ENCODE measurements around the gene ISX.
A peak's percentile ranks its signal among the peaks of the same experiment; 100 is the strongest.

ISX gene

GRCh38 chr22:35057155-35057554 is 8.8 kb upstream of the ISX start:
- TF ChIP-seq REST (IDR thresholded peaks at IDR 0.05; ENCODE audit: insufficient replicate concordance, low read depth), result no peak
- TF ChIP-seq CTCF (IDR thresholded peaks at IDR 0.05; ENCODE audit: insufficient read depth, low read length), result no peak
- no peak for TF ChIP-seq POLR2AphosphoS5 (IDR thresholded peaks at IDR 0.05; ENCODE audit: low read depth)
- no peak for DNase-seq (ENCODE audit: low read depth in 1 of 2, low spot score in 1 of 2)

GRCh38 chr22:35059632-35060031 is 6.3 kb upstream of the ISX start:
- no peak for TF ChIP-seq REST (IDR thresholded peaks at IDR 0.05; ENCODE audit: insufficient replicate concordance, low read depth)
- Histone ChIP-seq H3K27me3 (ENCODE audit: insufficient read depth, poor library complexity, severe bottlenecking) (no peaks in the 10 kb centered on the region), H3K27ac (replicated peaks) (no peak overlapping the region), H3K4me3 (replicated peaks; ENCODE audit: insufficient read depth, low read length) (no peak overlapping the region)
- no peak for DNase-seq (ENCODE audit: low read depth in 1 of 2, low spot score in 1 of 2)

More at GRCh38 chr22:35057155-35057554, 8.8 kb upstream of the ISX start:
- Histone ChIP-seq H3K27ac (replicated peaks) (no peak overlapping the region), H3K27me3 (ENCODE audit: insufficient read depth, poor library complexity, severe bottlenecking) (no peaks in the 10 kb centered on the region), H3K4me3 (replicated peaks; ENCODE audit: insufficient read depth, low read length) (no peak overlapping the region)

GRCh38 chr22:35064664-35065063 is 1.3 kb upstream of the ISX start:
- no peak overlapping the region for H3K4me3 ChIP-seq (replicated peaks; ENCODE audit: insufficient read depth, low read length)
- peak in 1 of 2 experiments; percentile 32 for DNase-seq (ENCODE audit: low read depth in 1 of 2, low spot score in 1 of 2)
- TF ChIP-seq GABPA (IDR thresholded peaks at IDR 0.05; ENCODE audit: low read depth) (no peak), SPI1 (IDR thresholded peaks at IDR 0.05; ENCODE audit: borderline replicate concordance, low read depth) (no peak), CTCF (IDR thresholded peaks at IDR 0.05; ENCODE audit: insufficient read depth, low read length) (no peak), REST (IDR thresholded peaks at IDR 0.05; ENCODE audit: insufficient replicate concordance, low read depth) (no peak), POLR2AphosphoS5 (IDR thresholded peaks at IDR 0.05; ENCODE audit: low read depth) (no peak)
- H3K27me3 ChIP-seq (ENCODE audit: insufficient read depth, poor library complexity, severe bottlenecking), result no peaks in the 10 kb centered on the region
- H3K27ac ChIP-seq (replicated peaks), result no peak overlapping the region

- Histone ChIP-seq H3K4me3 (replicated peaks; ENCODE audit: insufficient read depth, low read length) (no peak overlapping the region), H3K27me3 (ENCODE audit: insufficient read depth, poor library complexity, severe bottlenecking) (no peaks in the 10 kb centered on the region), H3K27ac (replicated peaks) (no peak overlapping the region)
These were observed 775 bp upstream of the ISX start for GRCh38 chr22:35065183-35065582.

More at GRCh38 chr22:35065183-35065582, 775 bp upstream of the ISX start:
- TF ChIP-seq POLR2AphosphoS5 (IDR thresholded peaks at IDR 0.05; ENCODE audit: low read depth) (no peak), SPI1 (IDR thresholded peaks at IDR 0.05; ENCODE audit: borderline replicate concordance, low read depth) (no peak), REST (IDR thresholded peaks at IDR 0.05; ENCODE audit: insufficient replicate concordance, low read depth) (no peak), GABPA (IDR thresholded peaks at IDR 0.05; ENCODE audit: low read depth) (no peak), CTCF (IDR thresholded peaks at IDR 0.05; ENCODE audit: insufficient read depth, low read length) (no peak)
- DNase-seq (ENCODE audit: low read depth in 1 of 2, low spot score in 1 of 2), result no peak

Measured in HL-60 (cell line).